ENCODE measurements around the gene INO80B. TPM values are rescaled to one million over a fixed set of nuclear protein-coding genes. Genes with fewer than 3 reads are reported as not detected.
"Not testable (repeated sequence)": the region's sequence is repeated elsewhere in the genome, so short reads cannot be mapped to it uniquely, and the experiment has no call there.

Gene INO80B
- total RNA-seq, 2 donors from 2014 or later = 26.6 to 27.7 TPM

GRCh38 chr2:74442483-74443297, 12.2 kb upstream of the INO80B start:
- intact Hi-C loops (cut with DNase I, micrococcal nuclease); ATAC-seq: not testable (repeated sequence)
- DNase-seq = peak in 1 of 2 donors; percentile 39

- ATAC-seq = no peak
- intact Hi-C loops (cut with DNase I, micrococcal nuclease) = no loop called here
These were observed 10.2 kb upstream of the INO80B start for GRCh38 chr2:74444498-74445318.

GRCh38 chr2:74447230-74447999, 7.5 kb upstream of the INO80B start:
- intact Hi-C loops (cut with DNase I, micrococcal nuclease) = no loop called here
- no peak for DNase-seq
- peak; percentile 73 for ATAC-seq

More at GRCh38 chr2:74444498-74445318, 10.2 kb upstream of the INO80B start:
- no peak for DNase-seq

GRCh38 chr2:74448771-74449170, 6.1 kb upstream of the INO80B start:
- no peak for DNase-seq
- intact Hi-C loops (cut with DNase I, micrococcal nuclease) = no loop called here
- no peak for ATAC-seq

GRCh38 chr2:74450570-74451190, 4.2 kb upstream of the INO80B start:
- intact Hi-C loops (cut with DNase I, micrococcal nuclease) = no loop called here
- ATAC-seq (no peak), DNase-seq (no peak)

- ATAC-seq (no peak), DNase-seq (no peak)
- intact Hi-C loops (cut with DNase I, micrococcal nuclease) = no loop called here
These were observed 2.3 kb downstream of the INO80B start for GRCh38 chr2:74457129-74457548.

GRCh38 chr2:74457549-74458131, 2.8 kb downstream of the INO80B start:
- DNase-seq (peak; percentile 83 to 90), ATAC-seq (peak; percentile 53)
- intact Hi-C loops (cut with DNase I, micrococcal nuclease) = no loop called here

GRCh38 chr2:74458132-74458937, 3.4 kb downstream of the INO80B start, which contains the start of gene WBP1:
Gene WBP1, plus strand, starts transcription at chr2:74458438. Its CDS starts 165 bp downstream, at chr2:74458603.
- DNase-seq (peak; percentile 98 to 100), ATAC-seq (peak; percentile 79)
- intact Hi-C loops (cut with DNase I, micrococcal nuclease) = no loop called here

- DNase-seq (peak in 1 of 2 donors; percentile 19), ATAC-seq (no peak)
- intact Hi-C loops (cut with DNase I, micrococcal nuclease) = no loop called here
These were observed 4.1 kb downstream of the INO80B start for GRCh38 chr2:74458938-74459363.

- DNase-seq; ATAC-seq; intact Hi-C loops (cut with DNase I, micrococcal nuclease): not testable (repeated sequence)
These were observed 4.7 kb downstream of the INO80B start for GRCh38 chr2:74459503-74460118.

- DNase-seq; ATAC-seq; intact Hi-C loops (cut with DNase I, micrococcal nuclease): not testable (repeated sequence)
These were observed 5.3 kb downstream of the INO80B start for GRCh38 chr2:74460187-74460586.

GRCh38 chr2:74461187-74462053, 6.5 kb downstream of the INO80B start:
- intact Hi-C loops (cut with DNase I, micrococcal nuclease) = no loop called here
- ATAC-seq (no peak), DNase-seq (peak in 1 of 2 donors; percentile 15)

- ATAC-seq = no peak
- DNase-seq = no peak
- intact Hi-C loops (cut with DNase I, micrococcal nuclease) = no loop called here
These were observed 7.3 kb downstream of the INO80B start for GRCh38 chr2:74462054-74462785.

GRCh38 chr2:74462786-74463105, 7.9 kb downstream of the INO80B start:
- intact Hi-C loops (cut with DNase I, micrococcal nuclease) = no loop called here
- DNase-seq (no peak), ATAC-seq (no peak)

GRCh38 chr2:74464406-74464805, 9.5 kb downstream of the INO80B start:
- no peak for DNase-seq
- ATAC-seq = peak; percentile 18

More at GRCh38 chr2:74464406-74464805, 9.5 kb downstream of the INO80B start:
- intact Hi-C loops (cut with DNase I, micrococcal nuclease) = no loop called here

Measured in left colon (tissue), 2 donors.